CD4-positive, alpha-beta T cell (primary cell): ENCODE results near the gene RPAP3. TPM values are rescaled to one million over a fixed set of nuclear protein-coding genes. Genes with fewer than 3 reads are reported as not detected.

Experiments used
- ATAC-seq: fragments of 200-7000 bp; cut with Tn5 transposase; one replicate; pipeline ENCODE4 v1.10.0; 2022; ENCODE audit warnings: mild to moderate bottlenecking; ENCODE audit not compliant: poor library complexity
- CTCF ChIA-PET: fragments of 350-600 bp; sonication (Branson Sonifier 250); formaldehyde crosslinking; loops from one replicate; lab custom pipeline; 2021; ENCODE audit warnings: antibody characterized with exemption, inconsistent platforms; lab: Charles Lee
- POLR2A ChIA-PET: fragments of 350-600 bp; sonication (Branson Sonifier 250); formaldehyde crosslinking; loops from one replicate; lab custom pipeline; 2021; ENCODE audit warnings: antibody characterized with exemption, inconsistent platforms; lab: Charles Lee
- DNase-seq, 14 experiments: peaks; one replicate each; pipeline ENCODE4 v3.0.0-alpha.2; 2013 to 2020; ENCODE audit warnings: mixed read lengths in 2 of 14
- H3K27ac ChIP-seq, 2 donors: one replicate each; pipeline versions ENCODE4 v1.5.1 to v1.7.0; 2013; ENCODE audit warnings: low read length in 2 of 2, low read depth in 1 of 2, mild to moderate bottlenecking in 1 of 2
- H3K27me3 ChIP-seq, 2 experiments: 1 replicate in 1 of 2; 2 replicates in 1 of 2; pipeline versions ENCODE4 v1.6.1 to v1.7.0; 2013; ENCODE audit warnings: low read length in 2 of 2, control low read depth in 1 of 2, mild to moderate bottlenecking in 1 of 2, moderate library complexity in 1 of 2; ENCODE audit not compliant: insufficient read depth in 2 of 2, control insufficient read depth in 1 of 2
- H3K36me3 ChIP-seq: one replicate; pipeline ENCODE4 v1.6.1; 2013; ENCODE audit warnings: low read length, control low read depth; ENCODE audit not compliant: insufficient read depth
- H3K4me1 ChIP-seq: one replicate; pipeline ENCODE4 v1.6.1; 2013; ENCODE audit warnings: low read length, control low read depth; ENCODE audit not compliant: insufficient read depth
- H3K4me3 ChIP-seq: one replicate; pipeline ENCODE4 v1.5.1; 2013; ENCODE audit warnings: mild to moderate bottlenecking, low read length, moderate library complexity
- H3K9me3 ChIP-seq, 2 experiments: 1 replicate in 1 of 2; 2 replicates in 1 of 2; pipeline versions ENCODE4 v1.6.1 to v1.7.0; 2013; ENCODE audit warnings: low read length in 2 of 2, mild to moderate bottlenecking in 2 of 2, control low read depth in 1 of 2, moderate library complexity in 1 of 2; ENCODE audit not compliant: control insufficient read depth in 1 of 2, insufficient read depth in 1 of 2
- H3K27ac Mint-ChIP-seq: one replicate; pipeline ENCODE4 v1.8.0; 2020; ENCODE audit warnings: mixed read lengths
- H3K27me3 Mint-ChIP-seq: one replicate; pipeline ENCODE4 v1.8.0; 2021; ENCODE audit warnings: mixed read lengths
- H3K36me3 Mint-ChIP-seq: one replicate; pipeline ENCODE4 v1.8.0; 2021; ENCODE audit warnings: low read depth, mixed read lengths
- H3K4me1 Mint-ChIP-seq: one replicate; pipeline ENCODE4 v1.8.0; 2021; ENCODE audit warnings: low read depth, mixed read lengths
- H3K4me3 Mint-ChIP-seq: one replicate; pipeline ENCODE4 v1.8.0; 2020; ENCODE audit warnings: mild to moderate bottlenecking, mixed read lengths
- H3K9me3 Mint-ChIP-seq: one replicate; pipeline ENCODE4 v1.8.0; 2020; ENCODE audit warnings: mixed read lengths
- intact Hi-C, 2 experiments: fragments of 100-400 bp; cut with DNase I in 1 of 2; cut with micrococcal nuclease in 1 of 2; formaldehyde crosslinking; loops; one replicate each; pipeline versions ENCODE4 v1.15.1 to v1.9.0; 2023 to 2025; cut with DNase I, micrococcal nuclease
- total RNA-seq, 174 experiments: library from RNA in 2 of 174; stranded (reverse) in 2 of 174; gene quantifications; one replicate each; pipeline ENCODE4 v1.2.3 and lab custom pipeline; 2021 to 2026
- TF ChIP-seq, protein P1 (sequence below): fragments of 200-600 bp; IDR thresholded peaks from one replicate; pipeline ENCODE4 v1.8.0; 2022; ENCODE audit warnings: antibody characterized with exemption, mild to moderate bottlenecking

Gene RPAP3
- total RNA-seq, 2 experiments from 2014 or later, result 24.6 to 26.4 TPM

DNA sequence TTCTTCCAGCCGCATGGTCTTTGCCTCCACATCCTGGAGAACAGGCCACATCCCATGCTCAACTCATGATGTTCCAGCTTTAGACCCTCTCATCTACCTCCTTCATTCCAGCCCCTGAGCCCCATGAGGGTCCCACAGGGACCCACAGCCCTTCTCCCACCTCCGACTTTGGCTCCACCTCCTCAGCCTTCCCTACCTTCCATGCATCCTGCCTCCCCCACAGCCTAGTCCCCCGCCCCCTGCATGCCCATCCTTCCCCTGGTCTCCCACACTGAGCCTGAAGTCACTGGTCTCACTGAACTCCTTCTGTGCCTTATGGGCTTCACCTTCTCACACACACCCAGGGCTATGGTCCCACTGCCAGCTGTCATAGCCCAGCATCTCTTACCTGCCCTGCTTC is 43.1 kb upstream of the RPAP3 start:
- Histone ChIP-seq H3K36me3 (no peaks in the 10 kb centered on the region), H3K4me3 (no peak overlapping the region), H3K27me3 (no peaks in the 10 kb centered on the region), H3K4me1 (peaks cover 7% of the 10 kb centered on the region), H3K27ac (no peak overlapping the region), H3K9me3 (no peaks in the 10 kb centered on the region)
- no peaks in the 10 kb centered on the region for H3K4me1 Mint-ChIP-seq
- intact Hi-C loops, result no loop called here
- no peaks in the 10 kb centered on the region for H3K27me3 Mint-ChIP-seq
- DNase-seq (no peak), ATAC-seq (no peak)
- TF ChIP-seq, protein P1, sequence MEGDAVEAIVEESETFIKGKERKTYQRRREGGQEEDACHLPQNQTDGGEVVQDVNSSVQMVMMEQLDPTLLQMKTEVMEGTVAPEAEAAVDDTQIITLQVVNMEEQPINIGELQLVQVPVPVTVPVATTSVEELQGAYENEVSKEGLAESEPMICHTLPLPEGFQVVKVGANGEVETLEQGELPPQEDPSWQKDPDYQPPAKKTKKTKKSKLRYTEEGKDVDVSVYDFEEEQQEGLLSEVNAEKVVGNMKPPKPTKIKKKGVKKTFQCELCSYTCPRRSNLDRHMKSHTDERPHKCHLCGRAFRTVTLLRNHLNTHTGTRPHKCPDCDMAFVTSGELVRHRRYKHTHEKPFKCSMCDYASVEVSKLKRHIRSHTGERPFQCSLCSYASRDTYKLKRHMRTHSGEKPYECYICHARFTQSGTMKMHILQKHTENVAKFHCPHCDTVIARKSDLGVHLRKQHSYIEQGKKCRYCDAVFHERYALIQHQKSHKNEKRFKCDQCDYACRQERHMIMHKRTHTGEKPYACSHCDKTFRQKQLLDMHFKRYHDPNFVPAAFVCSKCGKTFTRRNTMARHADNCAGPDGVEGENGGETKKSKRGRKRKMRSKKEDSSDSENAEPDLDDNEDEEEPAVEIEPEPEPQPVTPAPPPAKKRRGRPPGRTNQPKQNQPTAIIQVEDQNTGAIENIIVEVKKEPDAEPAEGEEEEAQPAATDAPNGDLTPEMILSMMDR, result no peak
- H3K9me3 Mint-ChIP-seq, result no peaks in the 10 kb centered on the region
- ChIA-PET POLR2A (interaction anchor here (1.8 kb wide), 1 partner anchor 18 kb away, joined by 4 read pairs; no protein-coding TSS in a partner anchor), CTCF (no interaction called here)
- H3K36me3 Mint-ChIP-seq, result no peaks in the 10 kb centered on the region
- no peak overlapping the region for H3K27ac Mint-ChIP-seq
- no peak overlapping the region for H3K4me3 Mint-ChIP-seq

DNA sequence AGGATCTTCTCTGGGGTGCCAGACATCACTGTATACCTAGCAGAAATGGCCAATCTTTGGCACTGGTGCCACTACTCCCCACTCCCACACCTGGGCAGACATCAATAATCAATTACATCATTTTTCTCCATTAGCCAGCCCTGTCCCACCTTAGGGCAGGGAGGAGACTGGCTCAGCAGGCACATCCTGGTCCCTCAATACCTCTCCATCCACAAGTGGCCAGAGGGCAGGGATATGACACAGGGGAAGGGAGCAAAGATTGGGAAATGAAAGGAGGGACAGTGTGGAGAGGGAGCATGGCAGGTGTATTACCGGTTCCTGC is 42.6 kb upstream of the RPAP3 start:
- Histone ChIP-seq H3K27me3 (no peaks in the 10 kb centered on the region), H3K27ac (no peak overlapping the region), H3K9me3 (no peaks in the 10 kb centered on the region), H3K4me3 (no peak overlapping the region), H3K4me1 (peaks cover 6% of the 10 kb centered on the region), H3K36me3 (no peaks in the 10 kb centered on the region)
- no peaks in the 10 kb centered on the region for H3K4me1 Mint-ChIP-seq
- no peak overlapping the region for H3K27ac Mint-ChIP-seq
- H3K27me3 Mint-ChIP-seq, result no peaks in the 10 kb centered on the region
- no peaks in the 10 kb centered on the region for H3K9me3 Mint-ChIP-seq
- POLR2A ChIA-PET, result interaction anchor here (1.8 kb wide), 1 partner anchor 19 kb away, joined by 4 read pairs; no protein-coding TSS in a partner anchor
- no peak for DNase-seq
- TF ChIP-seq, protein P1, result no peak
- CTCF ChIA-PET, result no interaction called here
- no peak for ATAC-seq
- intact Hi-C loops, result no loop called here
- no peaks in the 10 kb centered on the region for H3K36me3 Mint-ChIP-seq
- H3K4me3 Mint-ChIP-seq, result no peak overlapping the region

DNA sequence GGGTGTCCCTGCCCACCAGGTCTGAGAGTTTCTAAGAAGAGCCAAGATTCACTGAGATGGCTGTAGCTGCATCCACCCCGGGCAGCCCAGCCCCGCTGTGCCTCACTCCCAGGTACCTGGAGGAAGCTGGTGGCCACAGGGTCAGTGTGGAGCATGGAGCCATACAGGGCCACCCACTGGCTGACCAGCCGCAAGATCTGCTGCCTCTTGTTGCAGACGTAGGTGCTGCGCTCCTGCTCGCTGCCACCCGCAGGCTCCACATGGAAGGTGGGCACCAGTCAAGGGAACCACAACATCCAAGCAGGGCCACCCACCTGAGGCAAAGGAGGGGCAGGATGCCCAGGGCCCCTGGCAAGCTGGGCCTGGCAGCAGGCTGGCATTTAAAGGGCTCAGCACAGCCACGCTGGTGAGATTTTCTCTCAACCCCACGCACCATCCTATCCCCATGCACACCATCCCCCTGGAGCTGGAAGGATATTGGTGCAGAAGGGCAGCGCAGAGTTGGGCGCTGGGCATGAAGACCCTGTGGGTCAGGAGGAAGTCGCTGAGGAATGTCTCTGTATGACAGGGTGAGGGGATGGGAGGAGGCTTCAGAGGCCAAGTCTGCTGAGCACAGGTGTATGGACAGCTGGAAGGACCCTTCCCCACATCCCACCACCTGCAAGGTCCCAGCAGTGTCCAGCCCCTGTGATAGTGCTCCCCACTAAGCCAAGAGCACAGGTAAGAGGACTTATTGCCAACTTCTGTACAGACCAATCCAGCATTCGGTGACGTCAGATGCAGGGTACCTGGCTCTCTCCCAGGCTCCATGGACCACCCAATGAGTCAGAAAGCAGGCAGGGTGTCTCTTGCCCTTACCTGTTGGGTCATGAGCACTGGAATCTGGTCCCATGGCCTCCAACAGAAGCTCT is 42.0 kb upstream of the RPAP3 start:
- H3K36me3 Mint-ChIP-seq, result no peaks in the 10 kb centered on the region
- Histone ChIP-seq H3K4me1 (peaks cover 5% of the 10 kb centered on the region), H3K9me3 (no peaks in the 10 kb centered on the region), H3K4me3 (no peak overlapping the region), H3K27ac (no peak overlapping the region), H3K36me3 (no peaks in the 10 kb centered on the region), H3K27me3 (no peaks in the 10 kb centered on the region)
- no peaks in the 10 kb centered on the region for H3K9me3 Mint-ChIP-seq
- POLR2A ChIA-PET, result interaction anchor here (1.8 kb wide), 1 partner anchor 19 kb away, joined by 4 read pairs; no protein-coding TSS in a partner anchor
- peaks cover 4% of the 10 kb centered on the region for H3K4me1 Mint-ChIP-seq
- H3K27me3 Mint-ChIP-seq, result no peaks in the 10 kb centered on the region
- no peak overlapping the region for H3K27ac Mint-ChIP-seq
- TF ChIP-seq, protein P1, result no peak
- ATAC-seq, result no peak
- CTCF ChIA-PET, result no interaction called here
- no peak overlapping the region for H3K4me3 Mint-ChIP-seq
- intact Hi-C loops, result no loop called here
- no peak for DNase-seq
